ENCODE data around the gene PLCB4.

PLCB4 gene

DNA sequence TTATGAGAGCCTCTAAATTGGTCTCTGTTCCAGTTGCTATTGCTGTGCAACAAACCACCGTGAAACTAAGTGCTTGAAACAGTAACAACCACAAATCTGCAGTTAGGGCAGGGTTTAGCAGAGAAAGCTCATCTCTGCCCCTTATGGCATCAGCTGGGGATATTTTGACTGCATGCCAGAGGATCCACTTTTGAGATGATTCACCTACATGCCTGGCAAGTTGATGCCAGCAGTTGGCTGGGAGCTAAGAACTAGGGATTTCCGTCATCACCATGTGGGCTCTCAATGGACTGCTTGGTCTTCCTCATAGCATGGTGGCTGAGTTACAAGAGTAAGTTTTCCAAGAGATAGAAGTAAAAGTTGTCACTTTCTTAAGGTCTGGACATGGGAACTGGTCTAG is 35.1 kb downstream of the PLCB4 start (continued):
- TF ChIP-seq, protein P1, sequence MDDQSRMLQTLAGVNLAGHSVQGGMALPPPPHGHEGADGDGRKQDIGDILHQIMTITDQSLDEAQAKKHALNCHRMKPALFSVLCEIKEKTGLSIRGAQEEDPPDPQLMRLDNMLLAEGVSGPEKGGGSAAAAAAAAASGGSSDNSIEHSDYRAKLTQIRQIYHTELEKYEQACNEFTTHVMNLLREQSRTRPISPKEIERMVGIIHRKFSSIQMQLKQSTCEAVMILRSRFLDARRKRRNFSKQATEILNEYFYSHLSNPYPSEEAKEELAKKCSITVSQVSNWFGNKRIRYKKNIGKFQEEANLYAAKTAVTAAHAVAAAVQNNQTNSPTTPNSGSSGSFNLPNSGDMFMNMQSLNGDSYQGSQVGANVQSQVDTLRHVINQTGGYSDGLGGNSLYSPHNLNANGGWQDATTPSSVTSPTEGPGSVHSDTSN (CRISPR knock-in tag; IDR thresholded peaks at IDR 0.05) = no peak
- TF ChIP-seq ZNF423 (tag by site-specific recombination; IDR thresholded peaks at IDR 0.05) (no peak), ZBTB20 (tag by site-specific recombination; IDR thresholded peaks at IDR 0.05) (no peak), ZNF791 (tag by site-specific recombination; IDR thresholded peaks at IDR 0.05) (no peak), ZNF350 (tag by site-specific recombination; IDR thresholded peaks at IDR 0.05) (no peak), IKZF3 (tag by site-specific recombination; IDR thresholded peaks at IDR 0.05) (no peak)

DNA sequence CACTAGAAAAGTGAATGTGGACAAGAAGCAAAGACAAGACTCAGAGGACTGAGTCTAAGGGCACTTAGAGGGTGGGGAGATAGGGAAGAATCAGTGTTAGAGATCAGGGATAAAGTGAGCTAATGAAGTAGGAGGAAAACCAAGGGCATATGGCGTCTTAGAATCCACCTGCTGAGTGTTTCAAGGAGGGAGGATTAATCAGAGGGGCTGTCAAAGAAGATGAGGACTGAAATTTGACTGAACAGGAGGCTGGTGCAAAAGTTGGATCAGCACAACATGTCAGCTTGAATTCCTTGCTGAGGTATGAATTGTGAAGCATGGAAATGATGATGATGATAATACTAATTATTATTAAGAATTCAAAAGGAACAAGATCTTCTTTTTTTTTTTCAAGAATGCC is 39.4 kb downstream of the PLCB4 start:
- Histone ChIP-seq H3K4me3 (ENCODE audit: low read depth, low read length) (no peak overlapping the region), H3K27ac (ENCODE audit: extremely low read depth, low read depth, low read length) (no peak overlapping the region), H3K9me3 (ENCODE audit: control insufficient read depth, insufficient read depth, low read depth, low read length) (no peaks in the 10 kb centered on the region), H3K4me1 (ENCODE audit: control insufficient read depth, insufficient read depth, low read length) (no peaks in the 10 kb centered on the region), H3K36me3 (ENCODE audit: control insufficient read depth in 2 of 2, insufficient read depth in 1 of 2, low read length in 2 of 2) (no peaks in the 10 kb centered on the region)
- TF ChIP-seq, protein P2, sequence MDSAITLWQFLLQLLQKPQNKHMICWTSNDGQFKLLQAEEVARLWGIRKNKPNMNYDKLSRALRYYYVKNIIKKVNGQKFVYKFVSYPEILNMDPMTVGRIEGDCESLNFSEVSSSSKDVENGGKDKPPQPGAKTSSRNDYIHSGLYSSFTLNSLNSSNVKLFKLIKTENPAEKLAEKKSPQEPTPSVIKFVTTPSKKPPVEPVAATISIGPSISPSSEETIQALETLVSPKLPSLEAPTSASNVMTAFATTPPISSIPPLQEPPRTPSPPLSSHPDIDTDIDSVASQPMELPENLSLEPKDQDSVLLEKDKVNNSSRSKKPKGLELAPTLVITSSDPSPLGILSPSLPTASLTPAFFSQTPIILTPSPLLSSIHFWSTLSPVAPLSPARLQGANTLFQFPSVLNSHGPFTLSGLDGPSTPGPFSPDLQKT (IDR thresholded peaks at IDR 0.05; ENCODE audit: borderline replicate concordance, low read depth, low read length) = no peak
- TF ChIP-seq ZNF621 (tag by site-specific recombination; IDR thresholded peaks at IDR 0.05) (no peak), MEIS1 (CRISPR knock-in tag; IDR thresholded peaks at IDR 0.05; ENCODE audit: borderline replicate concordance) (no peak), HOXD13 (CRISPR knock-in tag; IDR thresholded peaks at IDR 0.05; ENCODE audit: borderline replicate concordance) (no peak), ZNF610 (tag by site-specific recombination; IDR thresholded peaks at IDR 0.05; ENCODE audit: borderline replicate concordance) (no peak), RBAK (tag by site-specific recombination; IDR thresholded peaks at IDR 0.05) (no peak), ZNF324 (tag by site-specific recombination; IDR thresholded peaks at IDR 0.05) (no peak), ZNF555 (tag by site-specific recombination; conservative IDR thresholded peaks at IDR 0.05) (no peak), SCRT1 (tag by site-specific recombination; IDR thresholded peaks at IDR 0.05; ENCODE audit: borderline replicate concordance) (no peak), BCL11B (tag by site-specific recombination; IDR thresholded peaks at IDR 0.05; ENCODE audit: low read depth) (no peak), ZNF76 (tag by site-specific recombination; IDR thresholded peaks at IDR 0.05; ENCODE audit: borderline replicate concordance, low read depth) (no peak), ZNF777 (tag by site-specific recombination; IDR thresholded peaks at IDR 0.05; ENCODE audit: borderline replicate concordance) (no peak), ZNF510 (tag by site-specific recombination; IDR thresholded peaks at IDR 0.05; ENCODE audit: insufficient replicate concordance) (no peak), ZFP37 (tag by site-specific recombination; IDR thresholded peaks at IDR 0.05) (no peak), ZNF664 (tag by site-specific recombination; IDR thresholded peaks at IDR 0.05) (no peak), KLF1 (tag by site-specific recombination; IDR thresholded peaks at IDR 0.05) (no peak)
- TF ChIP-seq, protein P3, sequence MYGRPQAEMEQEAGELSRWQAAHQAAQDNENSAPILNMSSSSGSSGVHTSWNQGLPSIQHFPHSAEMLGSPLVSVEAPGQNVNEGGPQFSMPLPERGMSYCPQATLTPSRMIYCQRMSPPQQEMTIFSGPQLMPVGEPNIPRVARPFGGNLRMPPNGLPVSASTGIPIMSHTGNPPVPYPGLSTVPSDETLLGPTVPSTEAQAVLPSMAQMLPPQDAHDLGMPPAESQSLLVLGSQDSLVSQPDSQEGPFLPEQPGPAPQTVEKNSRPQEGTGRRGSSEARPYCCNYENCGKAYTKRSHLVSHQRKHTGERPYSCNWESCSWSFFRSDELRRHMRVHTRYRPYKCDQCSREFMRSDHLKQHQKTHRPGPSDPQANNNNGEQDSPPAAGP (tag by site-specific recombination; IDR thresholded peaks at IDR 0.05) = no peak
- TF ChIP-seq, protein P4, sequence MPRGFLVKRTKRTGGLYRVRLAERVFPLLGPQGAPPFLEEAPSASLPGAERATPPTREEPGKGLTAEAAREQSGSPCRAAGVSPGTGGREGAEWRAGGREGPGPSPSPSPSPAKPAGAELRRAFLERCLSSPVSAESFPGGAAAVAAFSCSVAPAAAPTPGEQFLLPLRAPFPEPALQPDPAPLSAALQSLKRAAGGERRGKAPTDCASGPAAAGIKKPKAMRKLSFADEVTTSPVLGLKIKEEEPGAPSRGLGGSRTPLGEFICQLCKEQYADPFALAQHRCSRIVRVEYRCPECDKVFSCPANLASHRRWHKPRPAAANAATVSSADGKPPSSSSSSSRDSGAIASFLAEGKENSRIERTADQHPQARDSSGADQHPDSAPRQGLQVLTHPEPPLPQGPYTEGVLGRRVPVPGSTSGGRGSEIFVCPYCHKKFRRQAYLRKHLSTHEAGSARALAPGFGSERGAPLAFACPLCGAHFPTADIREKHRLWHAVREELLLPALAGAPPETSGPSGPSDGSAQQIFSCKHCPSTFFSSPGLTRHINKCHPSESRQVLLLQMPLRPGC (tag by site-specific recombination; IDR thresholded peaks at IDR 0.05) = no peak
- TF ChIP-seq, protein P5, sequence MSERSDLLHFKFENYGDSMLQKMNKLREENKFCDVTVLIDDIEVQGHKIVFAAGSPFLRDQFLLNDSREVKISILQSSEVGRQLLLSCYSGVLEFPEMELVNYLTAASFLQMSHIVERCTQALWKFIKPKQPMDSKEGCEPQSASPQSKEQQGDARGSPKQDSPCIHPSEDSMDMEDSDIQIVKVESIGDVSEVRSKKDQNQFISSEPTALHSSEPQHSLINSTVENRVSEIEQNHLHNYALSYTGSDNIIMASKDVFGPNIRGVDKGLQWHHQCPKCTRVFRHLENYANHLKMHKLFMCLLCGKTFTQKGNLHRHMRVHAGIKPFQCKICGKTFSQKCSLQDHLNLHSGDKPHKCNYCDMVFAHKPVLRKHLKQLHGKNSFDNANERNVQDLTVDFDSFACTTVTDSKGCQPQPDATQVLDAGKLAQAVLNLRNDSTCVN (tag by site-specific recombination; optimal IDR thresholded peaks at IDR 0.05) = no peak
- ChIA-PET POLR2A (no interaction called here), CTCF (no interaction called here)

Measured in HEK293 (cell line).